Calu3 (cell line): Measurements from ENCODE around the gene KCNJ15. TPM values are rescaled to one million over a fixed set of nuclear protein-coding genes. Genes with fewer than 3 reads are reported as not detected.
"Not testable (repeated sequence)": the region's sequence is repeated elsewhere in the genome, so short reads cannot be mapped to it uniquely, and the experiment has no call there.

Experiments
- BruUV-seq: library from RNA; stranded (reverse); fragments of 400-500 nt; replicated peaks from 2 replicates; lab custom pipeline; 2021; lab: Mats Ljungman, UMichigan
- CTCF ChIA-PET: fragments of 300-600 bp; sonication (Branson Sonifier 250); formaldehyde crosslinking; loops from one replicate; lab custom pipeline; 2022; ENCODE audit warnings: antibody characterized with exemption; lab: Charles Lee
- DNase-seq: peaks from one replicate; pipeline ENCODE4 v3.0.0; 2022
- H3K27ac Mint-ChIP-seq: one replicate; pipeline ENCODE4 v1.8.0; 2022; ENCODE audit warnings: mixed read lengths; ENCODE audit not compliant: unreplicated experiment
- H3K27me3 Mint-ChIP-seq: one replicate; pipeline ENCODE4 v1.8.0; 2022; ENCODE audit warnings: mixed read lengths; ENCODE audit not compliant: unreplicated experiment
- H3K36me3 Mint-ChIP-seq: one replicate; pipeline ENCODE4 v1.8.0; 2022; ENCODE audit warnings: mild to moderate bottlenecking, moderate library complexity, mixed read lengths; ENCODE audit not compliant: insufficient read depth, unreplicated experiment
- H3K4me1 Mint-ChIP-seq: one replicate; pipeline ENCODE4 v1.8.0; 2022; ENCODE audit warnings: mild to moderate bottlenecking, low read depth, mixed read lengths; ENCODE audit not compliant: unreplicated experiment
- H3K4me3 Mint-ChIP-seq: one replicate; pipeline ENCODE4 v1.8.0; 2022; ENCODE audit warnings: mild to moderate bottlenecking, low read depth, moderate library complexity, mixed read lengths; ENCODE audit not compliant: unreplicated experiment
- H3K9me3 Mint-ChIP-seq: one replicate; pipeline ENCODE4 v1.8.0; 2022; ENCODE audit warnings: low read depth, mixed read lengths; ENCODE audit not compliant: unreplicated experiment
- CTCF ChIP-seq: fragments of 200-600 bp; IDR thresholded peaks from one replicate; pipeline ENCODE4 v1.8.0; 2022; ENCODE audit warnings: antibody characterized with exemption; ENCODE audit not compliant: unreplicated experiment
- intact Hi-C: fragments of 100-400 bp; cut with micrococcal nuclease; formaldehyde crosslinking; loops from one replicate; pipeline ENCODE4 v1.10.0; 2022; ENCODE audit not compliant: unreplicated experiment
- total RNA-seq: library from RNA; stranded (reverse); gene quantifications from 2 replicates; pipeline ENCODE4 v1.2.3, GENCODE V29; 2022

Gene KCNJ15
- total RNA-seq, 1 experiment from 2014 or later: 48.0 TPM

GRCh38 chr21:38234395-38235142 is 22.2 kb upstream of the KCNJ15 start:
- intact Hi-C loops: loop anchor here (5.0 kb wide), 1 partner anchor 118 kb away; no protein-coding TSS in a partner anchor
- BruUV-seq: no TSS peak
- peak; percentile 70 for DNase-seq

GRCh38 chr21:38235251-38235650 is 21.5 kb upstream of the KCNJ15 start:
- BruUV-seq, DNase-seq, H3K36me3 Mint-ChIP-seq, H3K9me3 Mint-ChIP-seq, H3K27me3 Mint-ChIP-seq: not testable (repeated sequence)
- Mint-ChIP-seq H3K4me1 (peaks cover 21% of the 10 kb centered on the region), H3K4me3 (peak overlapping the region; percentile 17), H3K27ac (peak overlapping the region; percentile 69)
- CTCF ChIA-PET: interaction anchor here (1.1 to 1.4 kb wide), 2 partner anchors 16 to 117 kb away, joined by 8 to 9 read pairs; no protein-coding TSS in a partner anchor
- intact Hi-C loops: loop anchor here (5.0 kb wide), 1 partner anchor 117 kb away; no protein-coding TSS in a partner anchor

More at GRCh38 chr21:38234395-38235142, 22.2 kb upstream of the KCNJ15 start:
- CTCF ChIA-PET: interaction anchor here (1.1 to 1.4 kb wide), 3 partner anchors 15 to 118 kb away, joined by 5 to 9 read pairs (median 8); no protein-coding TSS in a partner anchor
- H3K36me3 Mint-ChIP-seq: no peaks in the 10 kb centered on the region
- no peak for TF ChIP-seq CTCF
- peak overlapping the region; percentile 21 for H3K4me3 Mint-ChIP-seq
- peak overlapping the region; percentile 69 for H3K27ac Mint-ChIP-seq
- H3K4me1 Mint-ChIP-seq: peaks cover 21% of the 10 kb centered on the region
- H3K27me3 Mint-ChIP-seq: no peaks in the 10 kb centered on the region
- peaks cover 5% of the 10 kb centered on the region for H3K9me3 Mint-ChIP-seq

DNA sequence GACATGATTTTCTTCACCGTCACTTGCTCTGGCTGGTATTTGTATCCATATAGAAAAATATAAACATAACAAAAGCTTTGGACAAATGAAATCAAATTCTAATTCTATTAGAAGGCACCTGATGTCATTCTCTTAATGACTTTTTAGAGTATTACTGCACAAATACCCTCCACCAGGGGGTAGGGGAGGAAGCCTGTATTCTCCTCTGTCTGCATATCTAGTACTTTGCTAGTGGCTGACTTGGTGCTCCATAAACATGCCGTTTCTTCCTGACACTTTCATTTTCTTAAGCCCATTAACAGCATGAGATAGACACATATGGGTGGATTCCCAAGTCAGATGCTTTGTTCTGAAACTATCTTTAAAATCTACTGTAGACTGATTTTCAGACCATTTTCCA is 20.6 kb upstream of the KCNJ15 start:
- no peak for TF ChIP-seq CTCF
- intact Hi-C loops: loop anchor here (5.0 kb wide), 1 partner anchor 116 kb away; no protein-coding TSS in a partner anchor
- no peaks in the 10 kb centered on the region for H3K36me3 Mint-ChIP-seq
- H3K4me3 Mint-ChIP-seq: peak overlapping the region; percentile 50
- DNase-seq: peak; percentile 37
- H3K27me3 Mint-ChIP-seq: no peaks in the 10 kb centered on the region
- H3K27ac Mint-ChIP-seq: peak overlapping the region; percentile 54
- H3K4me1 Mint-ChIP-seq: peaks cover 21% of the 10 kb centered on the region
- CTCF ChIA-PET: interaction anchor here (1.4 kb wide), 1 partner anchor 116 kb away, joined by 9 read pairs; no protein-coding TSS in a partner anchor
- no peaks in the 10 kb centered on the region for H3K9me3 Mint-ChIP-seq
- no TSS peak for BruUV-seq

GRCh38 chr21:38239672-38240071 is 17.1 kb upstream of the KCNJ15 start:
- H3K27ac Mint-ChIP-seq: peak overlapping the region; percentile 52
- no TSS peak for BruUV-seq
- no peak for DNase-seq
- H3K4me1 Mint-ChIP-seq: peaks cover 26% of the 10 kb centered on the region
- no peak overlapping the region for H3K4me3 Mint-ChIP-seq
- TF ChIP-seq CTCF: no peak
- H3K27me3 Mint-ChIP-seq: no peaks in the 10 kb centered on the region
- H3K36me3 Mint-ChIP-seq: no peaks in the 10 kb centered on the region
- H3K9me3 Mint-ChIP-seq: no peaks in the 10 kb centered on the region
- CTCF ChIA-PET: interaction anchor here (1.2 kb wide), 1 partner anchor 66 kb away, joined by 4 read pairs; no protein-coding TSS in a partner anchor
- intact Hi-C loops: loop anchor here (2.0 to 5.0 kb wide), 3 partner anchors 21 to 113 kb away; no protein-coding TSS in a partner anchor
